H1 (cell line): ENCODE results near the gene PRICKLE2. TPM values are rescaled to one million over a fixed set of nuclear protein-coding genes. Genes with fewer than 3 reads are reported as not detected.

Source experiments
- CTCF ChIA-PET: fragments of 300-600 bp; sonication (Branson Sonifier 250); formaldehyde crosslinking; loops from one replicate; lab custom pipeline; 2021; ENCODE audit not compliant: partially characterized antibody; lab: Charles Lee
- POLR2A ChIA-PET: fragments of 300-600 bp; sonication (Branson Sonifier 250); formaldehyde crosslinking; loops from one replicate; lab custom pipeline; 2021; ENCODE audit warnings: inconsistent platforms; ENCODE audit not compliant: partially characterized antibody; lab: Charles Lee
- DNase-seq, 2 experiments: peaks; one replicate each; pipeline versions ENCODE4 v3.0.0 to v3.0.0-alpha.2; 2010 to 2022; ENCODE audit warnings: low spot score in 2 of 2, low read depth in 1 of 2, mixed read lengths in 1 of 2
- FAIRE-seq: peaks from 2 replicates; lab custom pipeline; 2011; peaks lifted over from hg19 to GRCh38; lab: Jason Lieb, UNC
- H2AFZ ChIP-seq: 2 replicates; pipeline ENCODE4 v1.8.1; 2012; ENCODE audit warnings: low read length, inconsistent platforms
- H2AK5ac ChIP-seq: 2 replicates; pipeline ENCODE4 v1.6.1; 2013; ENCODE audit warnings: low read depth, low read length
- H2BK120ac ChIP-seq: replicated peaks from 2 replicates; pipeline ENCODE3; 2013; ENCODE audit warnings: low read depth, low read length, inconsistent platforms
- H2BK12ac ChIP-seq: 2 replicates; pipeline ENCODE4 v1.6.1; 2013; ENCODE audit warnings: low read depth, low read length
- H2BK15ac ChIP-seq: 2 replicates; pipeline ENCODE4 v1.6.1; 2013; ENCODE audit warnings: low read length
- H2BK20ac ChIP-seq: 2 replicates; pipeline ENCODE4 v1.6.1; 2013; ENCODE audit warnings: low read length
- H2BK5ac ChIP-seq: 2 replicates; pipeline ENCODE4 v1.6.1; 2013; ENCODE audit warnings: low read depth, low read length
- H3K14ac ChIP-seq: 2 replicates; pipeline ENCODE4 v1.6.1; 2013; ENCODE audit warnings: inconsistent platforms; ENCODE audit not compliant: insufficient read length
- H3K18ac ChIP-seq: 2 replicates; pipeline ENCODE4 v1.6.1; 2013; ENCODE audit warnings: low read length; ENCODE audit errors: extremely low read depth
- H3K23ac ChIP-seq: 2 replicates; pipeline ENCODE4 v1.6.1; 2013; ENCODE audit warnings: inconsistent platforms; ENCODE audit not compliant: insufficient read length
- H3K23me2 ChIP-seq: 2 replicates; pipeline ENCODE4 v1.6.1; 2013; ENCODE audit warnings: low read depth, low read length
- H3K27ac ChIP-seq: 2 replicates; pipeline ENCODE4 v1.6.1; 2011; ENCODE audit warnings: low read depth, low read length, inconsistent platforms
- H3K27me3 ChIP-seq, 4 experiments: replicated peaks in 1 of 4; 1 replicate in 1 of 4; 2 replicates in 3 of 4; pipeline versions ENCODE4 v1.6.1 to v1.8.1; 2011 to 2013; ENCODE audit warnings: low read length in 3 of 4, mild to moderate bottlenecking in 3 of 4, inconsistent platforms in 2 of 4, mixed read lengths in 2 of 4, moderate library complexity in 1 of 4; ENCODE audit not compliant: control insufficient read depth in 3 of 4, insufficient read depth in 3 of 4; ENCODE audit errors: extremely low read depth in 1 of 4
- H3K36me3 ChIP-seq, 4 experiments: 2 replicates each; pipeline versions ENCODE4 v1.6.1 to v1.8.1; 2011 to 2013; ENCODE audit warnings: mild to moderate bottlenecking in 4 of 4, low read length in 3 of 4, moderate library complexity in 2 of 4, control low read depth in 1 of 4, inconsistent platforms in 1 of 4; ENCODE audit not compliant: insufficient read depth in 4 of 4, control insufficient read depth in 2 of 4
- H3K4ac ChIP-seq: replicated peaks from 2 replicates; pipeline ENCODE3; 2013; ENCODE audit warnings: low read length, low read depth, mixed read lengths, inconsistent platforms; ENCODE audit not compliant: insufficient read length
- H3K4me1 ChIP-seq, 4 experiments: replicated peaks in 1 of 4; 1 replicate in 1 of 4; 2 replicates in 3 of 4; pipeline versions ENCODE4 v1.6.1 to v1.8.1; 2011 to 2013; ENCODE audit warnings: low read length in 3 of 4, inconsistent platforms in 2 of 4, mixed read lengths in 1 of 4; ENCODE audit not compliant: insufficient read depth in 4 of 4, control insufficient read depth in 3 of 4
- H3K4me2 ChIP-seq, 2 experiments: 2 replicates each; pipeline versions ENCODE4 v1.6.1 to v1.8.1; 2011 to 2013; ENCODE audit warnings: low read depth in 2 of 2, low read length in 2 of 2, control low read depth in 1 of 2, inconsistent platforms in 1 of 2, mild to moderate bottlenecking in 1 of 2; ENCODE audit not compliant: insufficient read depth in 1 of 2
- H3K4me3 ChIP-seq, 4 experiments: fragments of 200-600, 300-600 bp in 1 of 4; sonication (generic), shearing (Covaris generic), sonication (Bioruptor Twin) in 1 of 4; 2 replicates each; pipeline versions ENCODE4 v1.5.1 to v1.8.1; 2011 to 2016; ENCODE audit warnings: low read length in 4 of 4, low read depth in 3 of 4, control low read depth in 2 of 4, inconsistent platforms in 2 of 4, mild to moderate bottlenecking in 2 of 4, mixed read lengths in 1 of 4, moderate library complexity in 1 of 4; ENCODE audit not compliant: insufficient read depth in 2 of 4; ENCODE audit errors: extremely low read depth in 1 of 4
- H3K56ac ChIP-seq: replicated peaks from 2 replicates; pipeline ENCODE3; 2013; ENCODE audit warnings: low read depth, mild to moderate bottlenecking, mixed read lengths, low read length, inconsistent platforms; ENCODE audit not compliant: insufficient read length
- H3K79me1 ChIP-seq: 2 replicates; pipeline ENCODE4 v1.6.1; 2013; ENCODE audit warnings: low read depth, low read length, control low read depth
- H3K79me2 ChIP-seq, 2 experiments: 2 replicates each; pipeline versions ENCODE4 v1.6.1 to v1.8.1; 2012 to 2013; ENCODE audit warnings: low read length in 2 of 2, mild to moderate bottlenecking in 2 of 2, inconsistent platforms in 1 of 2; ENCODE audit not compliant: insufficient read depth in 2 of 2, control insufficient read depth in 1 of 2
- H3K9ac ChIP-seq, 4 experiments: replicated peaks in 1 of 4; 1 replicate in 1 of 4; 2 replicates in 3 of 4; pipeline versions ENCODE4 v1.6.1 to v1.8.1; 2011 to 2013; ENCODE audit warnings: low read depth in 3 of 4, low read length in 3 of 4, control low read depth in 2 of 4, mild to moderate bottlenecking in 2 of 4, moderate library complexity in 2 of 4, inconsistent platforms in 1 of 4; ENCODE audit errors: extremely low read depth in 1 of 4
- H3K9me3 ChIP-seq, 2 experiments: 2 replicates each; pipeline versions ENCODE4 v1.6.1 to v1.8.1; 2012 to 2013; ENCODE audit warnings: mild to moderate bottlenecking in 2 of 2, moderate library complexity in 2 of 2, control low read depth in 1 of 2, inconsistent platforms in 1 of 2, low read depth in 1 of 2, low read length in 1 of 2, mixed read lengths in 1 of 2; ENCODE audit not compliant: insufficient read depth in 2 of 2
- H4K20me1 ChIP-seq, 2 experiments: replicated peaks in 1 of 2; 2 replicates each; pipeline versions ENCODE3 to v1.8.1; 2011 to 2013; ENCODE audit warnings: inconsistent platforms in 2 of 2, low read length in 2 of 2, mild to moderate bottlenecking in 1 of 2; ENCODE audit not compliant: insufficient read depth in 2 of 2, control insufficient read depth in 1 of 2
- H4K5ac ChIP-seq: 2 replicates; pipeline ENCODE4 v1.6.1; 2013; ENCODE audit warnings: low read length, low read depth, mixed read lengths, inconsistent platforms; ENCODE audit not compliant: insufficient read length
- H4K8ac ChIP-seq: 2 replicates; pipeline ENCODE4 v1.8.0; 2013; ENCODE audit warnings: mild to moderate bottlenecking, moderate library complexity, low read length, inconsistent platforms; ENCODE audit not compliant: insufficient read depth; ENCODE audit errors: extremely low read depth
- H4K91ac ChIP-seq: replicated peaks from 2 replicates; pipeline ENCODE3; 2013; ENCODE audit warnings: low read length, mixed read lengths, inconsistent platforms; ENCODE audit not compliant: insufficient read length
- FOSL1 ChIP-seq: IDR thresholded peaks from 2 replicates; pipeline ENCODE4 v1.6.1; 2011; ENCODE audit warnings: mild to moderate bottlenecking, low read depth, low read length, moderate library complexity; ENCODE audit not compliant: insufficient read depth
- GTF2F1 ChIP-seq: IDR thresholded peaks from 2 replicates; pipeline ENCODE4 v1.6.1; 2012; ENCODE audit warnings: low read depth, low read length, improper control_type of control experiment, borderline replicate concordance
- HDAC2 ChIP-seq, 2 experiments: fragments of 300-600 bp in 1 of 2; sonication (generic) in 1 of 2; IDR thresholded peaks; 2 replicates each; pipeline ENCODE4 v1.6.1; 2011 to 2012; ENCODE audit warnings: low read depth in 2 of 2, low read length in 2 of 2, mild to moderate bottlenecking in 2 of 2, moderate library complexity in 2 of 2, borderline replicate concordance in 1 of 2, inconsistent platforms in 1 of 2
- POU5F1 ChIP-seq: IDR thresholded peaks from 2 replicates; pipeline ENCODE4 v1.6.1; 2011; ENCODE audit warnings: low read depth, mild to moderate bottlenecking, low read length, moderate library complexity
- SRF ChIP-seq: IDR thresholded peaks from 2 replicates; pipeline ENCODE4 v1.6.1; 2011; ENCODE audit warnings: mild to moderate bottlenecking, low read depth, low read length, moderate library complexity
- YY1 ChIP-seq: IDR thresholded peaks from 2 replicates; pipeline ENCODE4 v1.6.1; 2011; ENCODE audit warnings: low read depth, mild to moderate bottlenecking, low read length
- WGBS, 2 experiments: shearing (Covaris generic) in 1 of 2; methylation state at CpG; one replicate each; pipeline versions ENCODE4 v1.1.6 to v1.1.7; 2013 to 2015; ENCODE audit warnings: low lambda C conversion rate in 2 of 2, mixed read lengths in 2 of 2, inconsistent platforms in 1 of 2, low coverage in 1 of 2, missing lambda C conversion rate in 1 of 2; ENCODE audit not compliant: insufficient replicate concordance in 2 of 2, insufficient coverage in 1 of 2, insufficient read length in 1 of 2; ENCODE audit errors: extremely low coverage in 1 of 2, missing lambda C conversion rate in 1 of 2; 5-methylcytosine and 5-hydroxymethylcytosine counted together
- polyA plus RNA-seq, 7 experiments: library from polyadenylated mRNA; depleted of rRNA in 3 of 7; stranded (reverse) in 5 of 7; unstranded in 2 of 7; fragments of >200 nt in 5 of 7; fragments of 200-250 nt in 2 of 7; gene quantifications; 1 replicate in 5 of 7; 2 replicates in 1 of 7; 4 replicates in 1 of 7; pipeline versions ENCODE4 v1.2.1 to v1.2.3, GENCODE V29; 2011 to 2013; ENCODE audit warnings: missing spikeins in 2 of 7, mixed read lengths in 2 of 7
- total RNA-seq: library from RNA; stranded (reverse); fragmentation: NEBNext Ultra II Directional; extraction: Animal tissue kit (Norgen Biotek cat#: 25700); gene quantifications from 2 replicates; pipeline ENCODE4 v1.2.1, GENCODE V29; 2021

Gene PRICKLE2
- total and polyA plus RNA-seq, 2 of the 8 experiments (the other 6 are each of a cell fraction or from before 2014, with no cell fraction given): 2.9 to 8.0 TPM

DNA sequence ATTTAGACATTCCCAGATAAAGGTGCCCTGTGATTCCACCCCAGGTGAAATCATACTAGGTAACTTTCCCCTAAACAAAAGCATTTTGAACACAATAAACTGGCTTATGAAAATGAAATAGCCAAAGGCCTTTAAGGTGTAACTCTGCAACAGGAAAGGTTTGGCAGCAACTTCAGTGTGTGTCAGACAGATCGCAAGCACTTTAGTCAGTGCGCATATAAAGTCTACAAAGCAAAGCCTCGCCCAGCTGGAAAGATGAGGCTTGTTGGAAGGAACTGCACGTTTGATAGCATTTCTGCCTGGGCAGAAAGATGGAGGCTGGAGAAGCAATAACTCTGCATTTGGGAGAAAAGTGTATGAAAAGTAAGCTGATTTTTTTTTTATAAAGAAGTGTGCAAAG is 57.9 kb downstream of the PRICKLE2 start:
- Histone ChIP-seq H2BK12ac (no peak overlapping the region), H3K4me3 (no peak overlapping the region), H3K27ac (no peak overlapping the region), H2BK20ac (no peak overlapping the region), H4K91ac (no peak overlapping the region), H3K9ac (no peak overlapping the region), H3K56ac (no peak overlapping the region), H2BK15ac (no peak overlapping the region), H3K4me2 (no peak overlapping the region), H2BK5ac (no peak overlapping the region), H3K27me3 (no peaks in the 10 kb centered on the region), H4K20me1 (no peaks in the 10 kb centered on the region), H3K36me3 (no peaks in the 10 kb centered on the region), H4K5ac (no peak overlapping the region), H3K4ac (no peak overlapping the region), H2AFZ (no peak overlapping the region)
- no peak for FAIRE-seq
- no peak for TF ChIP-seq POU5F1
- TF ChIP-seq YY1: no peak
- no peak for TF ChIP-seq FOSL1
- TF ChIP-seq HDAC2 (IDR thresholded peaks at IDR 0.05; ENCODE audit: borderline replicate concordance in 1 of 2, low read depth in 2 of 2, low read length in 2 of 2): no peak
- TF ChIP-seq GTF2F1: no peak
- TF ChIP-seq SRF: no peak
- TF ChIP-seq, all 59 proteins: peak for 0
- H2BK120ac ChIP-seq: no peak overlapping the region
- H3K23ac ChIP-seq: no peak overlapping the region
- H3K79me2 ChIP-seq: no peaks in the 10 kb centered on the region
- no peak for DNase-seq
- no peak overlapping the region for H2AK5ac ChIP-seq
- no peak overlapping the region for H4K8ac ChIP-seq
- 82% methylated on average over 4 of the region's 4 CpGs; no CpG with 5 or more reads in 1 of the 2 experiments for WGBS, 2 experiments
- no peaks in the 10 kb centered on the region for H3K9me3 ChIP-seq
- CTCF ChIA-PET: interaction anchor here (0.6 to 5.8 kb wide), 27 partner anchors 9 to 317 kb away, joined by 3 to 29 read pairs (median 5); partner anchors contain the start of gene PSMD6
- H3K14ac ChIP-seq: no peak overlapping the region
- POLR2A ChIA-PET: no interaction called here
- no peaks in the 10 kb centered on the region for H3K79me1 ChIP-seq
- no peak overlapping the region for H3K18ac ChIP-seq
- peaks cover 3 to 13% (median 10%) of the 10 kb centered on the region in 4 experiments; a peak in 5 of 7 replicates for H3K4me1 ChIP-seq
- H3K23me2 ChIP-seq: no peaks in the 10 kb centered on the region
